ENCODE measurements around the gene EMP1. TPM values are rescaled to one million over a fixed set of nuclear protein-coding genes. Genes with fewer than 3 reads are reported as not detected.

Gene EMP1
- total RNA-seq, 1 donor from 2014 or later: not detected

DNA sequence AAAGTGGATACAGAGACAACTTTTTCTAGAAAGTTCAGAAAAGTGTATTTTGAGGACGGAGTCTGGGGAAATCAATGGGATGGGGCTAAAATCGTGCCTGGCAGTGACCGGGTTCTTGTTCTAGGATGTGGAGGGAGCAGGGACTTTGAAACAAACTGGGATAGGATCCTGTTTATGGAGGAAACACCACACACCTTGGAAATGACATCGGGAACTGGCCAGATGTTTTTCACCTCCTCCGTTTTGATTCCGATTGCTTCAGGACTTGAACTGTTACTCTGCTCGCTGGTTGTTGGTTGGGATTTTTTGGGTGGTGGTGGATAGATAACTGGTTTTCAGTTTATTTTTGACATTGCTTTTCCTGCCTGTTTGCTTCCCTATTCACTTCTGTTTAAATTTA, 506 bp downstream of the EMP1 start:
- H3K4me1 Mint-ChIP-seq (ENCODE audit: low read depth, unreplicated experiment): peaks cover 1% of the 10 kb centered on the region
- TF ChIP-seq, protein P1, sequence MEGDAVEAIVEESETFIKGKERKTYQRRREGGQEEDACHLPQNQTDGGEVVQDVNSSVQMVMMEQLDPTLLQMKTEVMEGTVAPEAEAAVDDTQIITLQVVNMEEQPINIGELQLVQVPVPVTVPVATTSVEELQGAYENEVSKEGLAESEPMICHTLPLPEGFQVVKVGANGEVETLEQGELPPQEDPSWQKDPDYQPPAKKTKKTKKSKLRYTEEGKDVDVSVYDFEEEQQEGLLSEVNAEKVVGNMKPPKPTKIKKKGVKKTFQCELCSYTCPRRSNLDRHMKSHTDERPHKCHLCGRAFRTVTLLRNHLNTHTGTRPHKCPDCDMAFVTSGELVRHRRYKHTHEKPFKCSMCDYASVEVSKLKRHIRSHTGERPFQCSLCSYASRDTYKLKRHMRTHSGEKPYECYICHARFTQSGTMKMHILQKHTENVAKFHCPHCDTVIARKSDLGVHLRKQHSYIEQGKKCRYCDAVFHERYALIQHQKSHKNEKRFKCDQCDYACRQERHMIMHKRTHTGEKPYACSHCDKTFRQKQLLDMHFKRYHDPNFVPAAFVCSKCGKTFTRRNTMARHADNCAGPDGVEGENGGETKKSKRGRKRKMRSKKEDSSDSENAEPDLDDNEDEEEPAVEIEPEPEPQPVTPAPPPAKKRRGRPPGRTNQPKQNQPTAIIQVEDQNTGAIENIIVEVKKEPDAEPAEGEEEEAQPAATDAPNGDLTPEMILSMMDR (IDR thresholded peaks at IDR 0.05; ENCODE audit: partially characterized antibody, unreplicated experiment): no peak
- H3K9me3 Mint-ChIP-seq (ENCODE audit: unreplicated experiment): no peaks in the 10 kb centered on the region
- no peak overlapping the region for H3K4me3 Mint-ChIP-seq (ENCODE audit: unreplicated experiment)
- no peaks in the 10 kb centered on the region for H3K36me3 Mint-ChIP-seq (ENCODE audit: unreplicated experiment)
- no peak overlapping the region for H3K27ac Mint-ChIP-seq (ENCODE audit: unreplicated experiment)
- H3K27me3 Mint-ChIP-seq (ENCODE audit: unreplicated experiment): no peaks in the 10 kb centered on the region
- DNase-seq: no peak

DNA sequence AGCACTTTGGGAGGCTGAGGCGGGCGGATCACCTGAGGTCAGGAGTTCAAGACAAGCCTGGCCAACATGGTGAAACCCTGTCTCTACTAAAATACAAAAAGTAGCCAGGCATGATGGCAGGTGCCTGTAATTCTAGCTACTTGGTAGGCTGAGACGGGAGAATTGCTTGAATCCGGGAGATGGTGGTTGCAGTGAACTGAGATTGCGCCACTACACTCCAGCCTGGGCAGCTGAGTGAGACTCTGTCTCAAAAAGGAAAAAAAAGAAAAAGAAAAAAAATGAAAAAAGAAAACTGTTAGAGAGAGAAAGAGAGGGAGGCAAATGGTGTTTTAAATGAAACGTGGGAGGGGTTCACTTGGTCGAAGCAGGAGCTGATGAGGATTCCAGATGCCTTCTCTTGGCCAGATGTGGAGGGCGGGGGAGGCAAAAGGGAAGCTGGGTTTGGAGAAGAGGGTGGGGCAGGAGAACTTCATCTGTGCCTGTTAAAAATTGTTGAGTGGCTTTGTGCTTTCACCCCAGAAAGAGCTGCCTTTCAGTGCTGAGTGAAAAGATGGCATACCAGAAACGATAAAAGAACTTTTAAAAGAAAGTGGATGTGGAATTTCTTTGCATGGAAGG, 1.1 kb downstream of the EMP1 start:
- H3K4me3 Mint-ChIP-seq (ENCODE audit: unreplicated experiment): no peak overlapping the region
- no peaks in the 10 kb centered on the region for H3K36me3 Mint-ChIP-seq (ENCODE audit: unreplicated experiment)
- no peak for DNase-seq
- no peaks in the 10 kb centered on the region for H3K9me3 Mint-ChIP-seq (ENCODE audit: unreplicated experiment)
- peaks cover 1% of the 10 kb centered on the region for H3K4me1 Mint-ChIP-seq (ENCODE audit: low read depth, unreplicated experiment)
- H3K27ac Mint-ChIP-seq (ENCODE audit: unreplicated experiment): no peak overlapping the region
- TF ChIP-seq, protein P1 (IDR thresholded peaks at IDR 0.05; ENCODE audit: partially characterized antibody, unreplicated experiment): no peak
- no peaks in the 10 kb centered on the region for H3K27me3 Mint-ChIP-seq (ENCODE audit: unreplicated experiment)

DNA sequence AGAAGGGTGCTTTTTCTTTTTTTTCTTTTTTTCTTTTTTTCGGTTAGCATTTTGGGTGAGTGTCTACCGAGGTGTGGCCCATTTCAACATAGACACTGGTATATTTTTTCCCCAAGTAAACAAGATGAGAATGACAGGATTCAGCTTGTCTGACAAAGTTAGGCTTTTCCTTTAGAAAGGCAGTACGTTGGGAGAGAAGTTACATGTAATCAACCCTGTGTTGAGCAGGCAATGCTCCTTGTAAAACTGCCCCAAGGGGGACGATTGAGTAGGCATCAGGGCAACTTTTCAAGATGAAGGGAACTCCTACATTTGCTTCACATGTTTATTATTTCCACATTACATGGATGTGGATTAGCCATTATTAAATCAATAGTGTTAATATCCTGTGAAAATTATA, 1.7 kb downstream of the EMP1 start:
- peaks cover 1% of the 10 kb centered on the region for H3K4me1 Mint-ChIP-seq (ENCODE audit: low read depth, unreplicated experiment)
- H3K27me3 Mint-ChIP-seq (ENCODE audit: unreplicated experiment): no peaks in the 10 kb centered on the region
- H3K27ac Mint-ChIP-seq (ENCODE audit: unreplicated experiment): no peak overlapping the region

DNA sequence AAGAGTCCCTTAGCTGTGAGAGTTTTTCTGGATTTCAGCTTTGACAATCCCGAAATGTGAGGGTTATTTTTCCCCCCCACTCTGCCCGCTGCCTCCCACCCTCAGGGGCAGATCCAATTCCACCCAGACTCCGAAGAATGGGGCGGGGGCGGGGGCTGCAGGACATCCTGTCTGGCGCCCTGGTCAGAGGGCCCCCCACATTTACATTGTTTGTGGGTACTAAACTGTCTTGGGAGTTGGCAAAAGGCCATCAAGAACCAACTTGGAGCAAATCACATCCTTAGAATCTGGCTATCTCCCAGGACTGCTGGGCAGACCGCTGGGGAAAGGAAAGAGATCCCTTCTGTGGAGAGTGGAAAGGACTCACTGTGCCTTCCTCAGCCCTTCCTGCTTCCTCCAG, 2.4 kb downstream of the EMP1 start:
- Mint-ChIP-seq H3K4me3 (ENCODE audit: unreplicated experiment) (no peak overlapping the region), H3K27me3 (ENCODE audit: unreplicated experiment) (no peaks in the 10 kb centered on the region), H3K36me3 (ENCODE audit: unreplicated experiment) (no peaks in the 10 kb centered on the region), H3K4me1 (ENCODE audit: low read depth, unreplicated experiment) (peaks cover 1% of the 10 kb centered on the region), H3K27ac (ENCODE audit: unreplicated experiment) (no peak overlapping the region), H3K9me3 (ENCODE audit: unreplicated experiment) (no peaks in the 10 kb centered on the region)
- TF ChIP-seq, protein P1 (IDR thresholded peaks at IDR 0.05; ENCODE audit: partially characterized antibody, unreplicated experiment): no peak
- no peak for DNase-seq

More for the DNA sequence above, 1.7 kb downstream of the EMP1 start:
- Mint-ChIP-seq H3K4me3 (ENCODE audit: unreplicated experiment) (no peak overlapping the region), H3K36me3 (ENCODE audit: unreplicated experiment) (no peaks in the 10 kb centered on the region), H3K9me3 (ENCODE audit: unreplicated experiment) (no peaks in the 10 kb centered on the region)
- no peak for DNase-seq
- TF ChIP-seq, protein P1 (IDR thresholded peaks at IDR 0.05; ENCODE audit: partially characterized antibody, unreplicated experiment): no peak

DNA sequence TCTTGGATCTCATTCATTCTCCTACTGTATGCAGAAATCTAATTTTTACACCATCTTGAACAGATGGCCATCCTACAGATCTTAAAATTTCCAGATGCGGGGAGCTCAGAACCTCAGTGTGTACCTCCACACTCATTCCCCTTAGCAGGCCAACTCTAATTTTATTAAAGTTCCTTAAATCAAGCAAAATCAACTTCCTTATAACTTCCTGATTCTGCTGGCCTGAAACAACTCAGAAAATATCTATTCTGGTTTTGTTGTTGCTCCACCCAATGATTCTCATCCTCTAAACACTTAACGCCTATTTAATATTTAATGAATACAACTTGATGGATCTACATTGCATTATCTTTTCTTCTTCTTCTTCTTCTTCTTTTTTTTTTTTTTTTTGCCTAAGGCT, 3.1 kb downstream of the EMP1 start:
- no peak for DNase-seq
- Mint-ChIP-seq H3K27ac (ENCODE audit: unreplicated experiment) (no peak overlapping the region), H3K36me3 (ENCODE audit: unreplicated experiment) (no peaks in the 10 kb centered on the region), H3K4me3 (ENCODE audit: unreplicated experiment) (no peak overlapping the region), H3K27me3 (ENCODE audit: unreplicated experiment) (no peaks in the 10 kb centered on the region), H3K4me1 (ENCODE audit: low read depth, unreplicated experiment) (peaks cover 1% of the 10 kb centered on the region), H3K9me3 (ENCODE audit: unreplicated experiment) (no peaks in the 10 kb centered on the region)
- TF ChIP-seq, protein P1 (IDR thresholded peaks at IDR 0.05; ENCODE audit: partially characterized antibody, unreplicated experiment): no peak
